Measurements from ENCODE around the gene STX2.

STX2 gene

DNA sequence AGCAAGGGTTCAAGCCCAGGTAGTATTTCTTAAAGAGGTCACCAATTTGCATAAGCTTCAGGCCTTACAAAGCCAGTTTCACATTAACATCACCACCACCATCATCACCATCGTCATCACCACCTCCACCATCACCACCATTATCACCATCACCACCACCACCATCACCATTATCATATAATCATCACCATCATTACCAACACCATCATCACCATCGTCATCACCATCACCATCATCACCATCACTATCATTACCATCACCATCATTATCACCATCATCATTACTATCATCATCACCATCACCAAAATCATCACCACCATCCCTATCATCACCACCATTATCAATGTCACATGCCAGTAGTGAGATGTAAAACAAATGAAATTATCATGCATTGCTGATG is 72.6 kb downstream of the STX2 start:
- DNase-seq (ENCODE audit: low read depth) = no peak
- no peak overlapping the region for H3K4me3 ChIP-seq (ENCODE audit: low read length)
- TF ChIP-seq, protein P1, sequence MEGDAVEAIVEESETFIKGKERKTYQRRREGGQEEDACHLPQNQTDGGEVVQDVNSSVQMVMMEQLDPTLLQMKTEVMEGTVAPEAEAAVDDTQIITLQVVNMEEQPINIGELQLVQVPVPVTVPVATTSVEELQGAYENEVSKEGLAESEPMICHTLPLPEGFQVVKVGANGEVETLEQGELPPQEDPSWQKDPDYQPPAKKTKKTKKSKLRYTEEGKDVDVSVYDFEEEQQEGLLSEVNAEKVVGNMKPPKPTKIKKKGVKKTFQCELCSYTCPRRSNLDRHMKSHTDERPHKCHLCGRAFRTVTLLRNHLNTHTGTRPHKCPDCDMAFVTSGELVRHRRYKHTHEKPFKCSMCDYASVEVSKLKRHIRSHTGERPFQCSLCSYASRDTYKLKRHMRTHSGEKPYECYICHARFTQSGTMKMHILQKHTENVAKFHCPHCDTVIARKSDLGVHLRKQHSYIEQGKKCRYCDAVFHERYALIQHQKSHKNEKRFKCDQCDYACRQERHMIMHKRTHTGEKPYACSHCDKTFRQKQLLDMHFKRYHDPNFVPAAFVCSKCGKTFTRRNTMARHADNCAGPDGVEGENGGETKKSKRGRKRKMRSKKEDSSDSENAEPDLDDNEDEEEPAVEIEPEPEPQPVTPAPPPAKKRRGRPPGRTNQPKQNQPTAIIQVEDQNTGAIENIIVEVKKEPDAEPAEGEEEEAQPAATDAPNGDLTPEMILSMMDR (IDR thresholded peaks at IDR 0.05; ENCODE audit: insufficient read depth, low read depth, low read length, missing control alignments) = no peak

DNA sequence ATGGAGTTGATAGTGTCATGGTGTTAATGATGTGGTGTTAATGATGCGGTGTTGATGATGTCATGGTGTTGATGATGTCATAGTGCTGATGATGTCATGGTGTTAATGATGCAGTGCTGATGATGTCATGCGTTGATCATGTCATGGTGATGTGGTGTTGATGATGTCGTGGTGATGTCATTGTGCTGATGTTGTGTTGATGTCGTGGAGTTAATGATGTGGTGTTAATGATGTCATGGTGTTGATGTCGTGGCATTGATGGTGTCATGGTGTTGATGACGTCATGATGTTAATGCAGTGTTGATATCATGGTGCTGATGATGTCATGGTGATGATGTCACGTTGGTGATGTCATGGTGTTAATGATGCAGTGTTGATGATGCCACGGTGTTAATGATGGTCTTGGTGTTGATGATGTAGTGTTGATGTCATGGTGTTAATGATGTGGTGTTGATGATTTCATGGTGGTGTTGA is 73.8 kb downstream of the STX2 start:
- DNase-seq (ENCODE audit: low read depth) = peak; percentile 41
- TF ChIP-seq, protein P1 (IDR thresholded peaks at IDR 0.05; ENCODE audit: insufficient read depth, low read depth, low read length, missing control alignments) = no peak

DNA sequence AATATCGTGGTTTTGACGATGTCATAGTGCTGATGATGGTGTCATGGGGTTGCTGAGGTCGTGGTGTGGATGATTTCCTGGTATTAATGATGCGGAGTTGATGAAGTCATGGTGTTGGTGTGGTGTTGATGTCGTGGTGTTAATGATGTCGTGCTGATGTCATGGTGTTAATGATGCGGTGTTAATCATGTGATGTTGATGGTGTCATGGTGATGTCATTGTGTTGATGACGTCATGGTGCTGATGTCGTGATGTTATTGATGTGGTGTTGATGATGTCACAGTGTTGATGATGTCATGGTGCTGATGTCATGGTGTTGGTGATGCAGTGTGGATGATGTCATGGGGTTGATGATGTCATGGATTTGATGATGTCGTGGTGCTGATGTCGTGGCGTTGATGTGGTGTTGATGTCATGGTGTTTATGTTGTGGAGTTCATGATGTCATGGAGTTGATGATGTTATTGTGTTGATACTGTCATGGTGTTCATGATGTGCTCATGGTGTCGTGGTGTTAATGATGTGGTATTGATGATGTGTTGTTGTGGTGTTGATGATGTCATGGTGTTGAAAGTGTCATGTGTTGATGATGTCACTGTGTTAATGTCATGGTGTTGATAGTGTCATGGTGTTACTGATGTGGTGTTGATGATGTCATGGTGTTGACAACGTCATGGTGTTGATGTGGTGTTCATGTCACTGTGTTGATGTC is 74.4 kb downstream of the STX2 start:
- peak; percentile 51 for DNase-seq (ENCODE audit: low read depth)
- TF ChIP-seq, protein P1 (IDR thresholded peaks at IDR 0.05; ENCODE audit: insufficient read depth, low read depth, low read length, missing control alignments) = no peak
- no peak overlapping the region for H3K4me3 ChIP-seq (ENCODE audit: low read length)

More for the DNA sequence above, 73.8 kb downstream of the STX2 start:
- no peak overlapping the region for H3K4me3 ChIP-seq (ENCODE audit: low read length)

DNA sequence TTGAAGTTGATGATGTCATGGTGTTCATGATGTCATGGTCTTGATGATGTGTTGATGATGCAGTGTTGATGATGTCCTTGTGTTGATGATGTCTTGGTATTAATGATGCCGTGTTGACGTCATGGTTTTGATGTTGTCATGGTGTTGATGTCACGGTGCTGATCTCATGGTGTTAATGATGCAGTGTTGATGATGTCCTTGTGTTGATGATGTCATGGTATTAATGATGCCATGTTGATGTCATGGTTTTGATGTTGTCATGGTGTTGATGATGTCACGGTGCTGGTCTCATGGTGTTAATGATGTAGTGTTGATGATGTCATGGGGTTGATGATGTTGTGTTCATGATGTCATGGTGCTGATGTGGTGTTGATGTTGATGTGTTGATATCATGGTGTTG is 75.0 kb downstream of the STX2 start:
- TF ChIP-seq, protein P1 (IDR thresholded peaks at IDR 0.05; ENCODE audit: insufficient read depth, low read depth, low read length, missing control alignments) = no peak
- DNase-seq (ENCODE audit: low read depth) = peak; percentile 38
- no peak overlapping the region for H3K4me3 ChIP-seq (ENCODE audit: low read length)

DNA sequence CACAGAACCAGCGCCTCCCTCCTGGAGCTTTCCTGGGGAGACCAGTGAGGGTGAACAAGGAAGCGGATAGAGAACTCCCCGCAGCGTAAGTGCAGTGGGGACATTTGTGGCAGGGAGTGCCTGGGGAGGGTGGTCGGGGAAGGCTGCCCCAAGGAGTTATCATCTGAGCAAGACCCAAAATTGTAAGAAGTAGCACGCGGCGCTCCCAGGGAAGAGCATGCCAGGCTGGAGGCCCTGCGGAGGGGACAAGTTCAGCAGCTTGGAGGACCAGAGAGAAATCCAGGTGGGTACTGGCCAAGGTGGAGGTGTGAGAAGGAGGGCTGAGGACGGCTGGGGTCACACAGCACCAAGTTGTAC is 76.8 kb downstream of the STX2 start:
- TF ChIP-seq, protein P1 (IDR thresholded peaks at IDR 0.05; ENCODE audit: insufficient read depth, low read depth, low read length, missing control alignments) = no peak
- no peak overlapping the region for H3K4me3 ChIP-seq (ENCODE audit: low read length)
- no peak for DNase-seq (ENCODE audit: low read depth)

DNA sequence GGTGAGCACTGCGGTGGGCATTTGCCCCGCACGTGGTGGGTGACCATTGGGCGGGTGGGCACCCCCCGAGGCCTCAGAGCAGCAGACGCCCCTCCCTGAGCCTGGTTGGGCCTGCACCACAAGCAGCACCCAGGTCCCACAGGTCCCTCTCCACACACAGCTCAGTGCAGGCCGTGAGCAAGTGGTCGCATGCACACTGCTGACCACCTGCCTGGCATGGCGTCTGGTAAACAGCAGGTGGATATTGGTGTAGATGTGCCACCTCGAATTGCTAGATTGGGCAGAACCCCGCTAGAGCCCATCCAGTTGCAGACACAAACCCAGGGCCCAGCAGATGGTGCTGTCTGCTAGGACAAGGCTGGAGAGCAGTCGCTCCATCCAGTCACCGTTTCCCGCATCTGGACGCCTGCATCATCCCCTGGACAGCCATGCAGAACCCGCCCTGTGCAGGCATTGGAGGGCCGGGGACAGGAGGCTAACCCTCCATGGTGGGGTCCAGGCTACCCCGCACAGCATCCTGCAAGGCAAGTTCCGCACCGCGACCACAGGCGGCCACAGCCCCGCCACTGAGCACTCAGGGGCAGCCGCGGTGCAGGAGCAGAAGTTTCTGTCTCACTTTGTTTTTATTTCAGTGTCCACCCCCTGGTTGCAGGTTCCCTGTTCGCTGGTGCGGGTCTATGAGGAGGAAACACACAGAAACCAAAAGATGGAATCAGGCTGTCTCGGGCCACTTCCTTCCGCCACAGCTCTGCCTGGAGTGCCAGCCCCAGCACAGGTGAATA is 77.3 kb downstream of the STX2 start:
- peak; percentile 74 for DNase-seq (ENCODE audit: low read depth)
- no peak overlapping the region for H3K4me3 ChIP-seq (ENCODE audit: low read length)
- TF ChIP-seq, protein P1 (IDR thresholded peaks at IDR 0.05; ENCODE audit: insufficient read depth, low read depth, low read length, missing control alignments) = peak; percentile 79

Data from epithelial cell of esophagus (primary cell).